ENCODE measurements around the gene BTF3.
"Not testable (repeated sequence)": the region's sequence is repeated elsewhere in the genome, so short reads cannot be mapped to it uniquely, and the experiment has no call there.

BTF3 gene

DNA sequence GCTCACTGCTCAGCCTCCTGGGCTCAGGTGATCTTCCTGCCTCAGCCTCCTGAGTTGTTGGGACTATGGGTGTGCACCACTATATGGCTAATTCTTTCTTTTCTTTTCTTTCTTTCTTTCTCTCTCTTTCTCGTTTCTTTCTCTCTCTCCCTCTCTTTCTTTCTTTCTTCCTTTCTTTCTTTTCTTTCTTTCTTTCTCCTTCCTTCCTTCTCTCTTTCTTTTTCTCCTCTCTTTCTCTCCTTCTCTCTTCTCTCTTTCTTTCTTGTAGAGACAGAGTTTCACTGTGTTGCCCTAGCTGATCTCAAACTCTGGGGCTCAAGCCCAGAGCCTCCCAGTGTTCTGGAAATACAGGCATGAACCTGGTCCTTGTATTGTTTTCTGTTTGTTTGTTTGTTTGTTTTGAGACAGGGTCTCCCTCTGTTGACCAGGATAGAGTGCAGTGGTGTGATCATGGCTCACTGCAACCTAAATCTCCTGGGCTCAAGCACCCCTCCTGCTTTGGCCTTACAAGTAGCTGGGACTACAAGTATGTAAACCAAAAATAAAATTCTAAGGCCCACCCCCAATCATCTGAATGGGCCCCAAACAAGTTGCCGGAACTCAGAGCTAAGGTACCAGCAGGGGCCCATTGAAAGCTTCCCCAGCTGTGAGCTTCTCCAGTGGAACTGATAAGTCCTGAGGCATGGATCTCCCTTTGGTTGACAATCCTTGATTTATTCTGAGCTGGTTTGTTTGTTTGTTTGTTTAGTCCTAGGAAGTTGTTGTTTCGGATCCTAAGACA lies 11.9 kb upstream of the BTF3 start:
- no peak for DNase-seq

DNA sequence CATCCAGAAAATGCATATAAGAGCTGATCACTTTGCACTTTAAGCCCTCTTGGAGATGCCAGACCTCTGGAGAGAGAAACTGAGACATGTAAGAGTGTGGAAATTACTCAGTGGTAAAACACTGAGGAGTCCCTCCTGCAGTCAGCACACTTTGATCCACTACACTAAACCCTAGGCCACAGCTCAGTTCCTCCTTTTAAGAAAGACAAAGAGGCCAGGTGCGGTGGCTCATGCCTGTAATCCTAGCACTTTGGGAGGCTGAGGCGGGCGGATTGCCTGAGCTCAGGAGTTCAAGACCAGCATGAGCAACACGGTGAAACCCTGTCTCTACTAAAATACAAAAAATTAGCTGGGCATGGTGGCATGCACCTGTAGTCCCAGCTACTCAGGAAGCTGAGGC lies 11.0 kb upstream of the BTF3 start:
- not testable (repeated sequence) for DNase-seq

DNA sequence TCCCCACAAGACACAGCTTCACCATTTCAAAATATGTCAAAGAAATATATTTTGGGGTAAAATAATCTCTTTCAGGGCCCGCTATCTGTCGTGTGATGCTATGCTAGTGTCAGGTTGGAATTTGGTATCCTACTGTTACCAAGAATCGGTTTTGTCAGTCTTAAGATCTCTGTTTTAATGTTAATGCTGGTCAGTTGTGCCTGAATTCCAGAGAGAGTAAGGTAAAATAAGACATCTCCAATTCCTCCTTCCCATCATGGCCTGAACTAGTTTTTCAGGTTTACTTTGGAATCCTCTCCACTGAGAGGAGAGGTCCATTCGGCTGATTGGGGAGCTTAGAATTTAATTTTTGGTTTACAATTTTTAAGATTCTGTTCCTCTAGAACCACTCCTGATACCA lies 10.4 kb upstream of the BTF3 start:
- no peak for DNase-seq

DNA sequence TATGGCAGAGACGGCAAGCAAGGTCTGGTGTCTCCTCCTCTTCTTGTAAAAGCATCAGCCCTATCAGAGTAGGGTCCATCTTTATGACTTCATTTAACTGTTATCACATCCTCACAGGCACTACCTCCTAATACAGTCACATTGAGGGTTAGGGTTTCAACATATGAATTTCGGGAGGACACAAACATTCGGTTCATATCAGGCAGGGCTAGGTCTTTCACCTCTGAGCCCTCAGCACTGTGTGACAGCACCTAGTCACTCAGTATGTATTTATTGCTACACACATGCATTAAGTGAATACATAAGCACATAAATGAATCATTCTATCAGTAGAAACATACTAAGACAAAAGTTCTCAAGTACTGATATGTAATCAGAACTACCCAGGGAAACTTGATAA lies 9.4 kb upstream of the BTF3 start:
- DNase-seq = no peak

DNA sequence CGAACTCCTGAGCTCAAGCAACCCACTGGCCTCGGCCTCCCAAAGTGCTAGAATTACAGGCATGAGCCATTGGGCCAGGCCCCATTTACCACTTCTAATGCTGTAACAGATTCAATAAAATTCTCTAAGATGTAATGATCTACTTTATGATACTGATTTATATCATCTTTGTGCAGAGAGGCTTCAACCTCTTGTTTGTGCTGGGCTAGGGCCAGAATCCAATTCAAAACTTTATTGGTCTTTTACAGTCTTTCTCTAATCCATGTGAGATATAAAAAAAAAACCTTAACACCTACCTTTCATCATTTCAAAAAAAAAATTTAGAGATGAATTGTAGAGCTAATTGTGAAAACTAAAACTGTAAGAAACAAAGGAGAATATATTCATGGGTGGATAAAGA lies 8.2 kb upstream of the BTF3 start:
- DNase-seq = no peak

DNA sequence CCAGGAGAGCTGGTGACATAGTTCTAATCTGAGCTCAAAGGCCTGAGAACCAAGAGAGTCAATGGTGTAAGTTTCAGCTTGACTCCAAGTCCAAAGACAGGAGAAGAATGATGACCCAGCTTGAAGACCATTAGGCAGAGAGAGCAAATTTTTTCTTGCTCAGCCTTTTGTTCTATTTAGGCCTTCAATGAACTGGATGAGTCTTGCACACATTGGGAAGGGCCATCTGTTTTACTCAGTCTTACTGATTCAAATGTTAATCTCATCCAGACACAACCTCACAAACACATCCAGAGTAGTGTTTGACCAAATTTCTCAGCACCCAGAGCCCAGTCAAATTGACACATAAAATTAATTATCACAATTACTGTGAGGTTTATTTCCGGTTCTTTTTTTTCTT lies 7.1 kb upstream of the BTF3 start:
- no peak for DNase-seq

DNA sequence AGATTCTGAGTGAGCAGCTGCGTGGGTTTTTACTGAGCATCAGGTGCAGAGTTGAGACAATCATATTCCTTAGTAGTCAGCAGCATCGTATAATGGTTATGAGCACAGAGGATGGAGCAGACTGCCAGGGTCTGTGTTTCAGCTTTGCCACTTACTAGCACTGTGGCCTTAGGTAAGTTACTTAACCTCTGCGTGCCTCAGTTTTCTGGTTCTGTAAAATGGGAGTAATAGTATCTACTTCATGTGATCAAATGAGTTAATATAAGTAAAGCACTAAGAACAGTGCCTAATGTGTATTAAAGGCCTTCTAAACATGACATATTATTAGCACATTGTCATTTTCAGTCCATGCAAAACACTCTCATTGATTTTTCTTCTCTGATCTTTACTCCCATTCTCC lies 4.8 kb upstream of the BTF3 start:
- no peak for DNase-seq

DNA sequence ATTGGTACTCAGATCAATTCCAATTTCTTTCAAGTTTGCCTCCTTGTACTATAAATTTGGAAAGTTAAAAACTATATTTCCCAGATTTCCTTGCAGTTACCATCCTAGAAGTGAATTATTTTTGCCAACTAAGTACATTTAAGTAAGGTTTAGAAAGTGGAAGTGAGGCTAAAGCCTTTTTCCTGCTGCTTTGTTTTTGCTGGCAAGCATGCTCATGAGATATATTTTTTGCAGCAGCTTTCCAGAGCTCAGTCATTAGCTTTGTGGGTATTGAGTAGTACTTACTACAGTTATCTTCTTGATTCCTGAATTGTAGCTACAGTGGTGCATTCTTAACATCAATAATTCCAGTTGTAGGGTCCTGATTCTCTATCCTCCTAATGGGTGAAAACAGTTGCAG lies 3.5 kb upstream of the BTF3 start:
- no peak for DNase-seq

DNA sequence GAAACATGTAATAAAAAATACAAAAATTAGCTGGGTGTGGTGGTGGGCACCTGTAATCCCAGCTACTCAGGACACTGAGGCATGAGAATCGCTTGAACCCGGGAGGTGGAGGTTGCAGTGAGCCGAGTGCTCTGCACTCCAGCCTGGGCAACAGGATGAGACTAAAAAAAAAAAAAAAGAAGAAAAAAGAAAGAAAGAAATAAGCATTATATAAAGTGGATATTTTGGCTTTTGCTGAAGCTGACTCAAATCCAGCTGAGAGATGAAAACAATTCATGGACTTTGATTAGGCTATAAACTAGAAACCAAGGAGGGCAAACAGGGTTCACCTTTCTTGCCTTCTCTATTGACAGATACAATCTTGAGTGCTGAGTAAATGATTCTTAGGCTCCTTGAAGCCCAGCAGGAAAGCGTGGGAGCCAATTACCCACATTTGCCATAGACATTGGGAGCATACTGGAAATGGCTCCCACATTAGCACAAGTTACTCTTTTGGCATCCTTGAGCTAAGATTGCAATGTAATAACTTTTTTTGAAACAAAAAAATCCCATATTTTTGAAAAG lies 2.4 kb upstream of the BTF3 start:
- DNase-seq = no peak

DNA sequence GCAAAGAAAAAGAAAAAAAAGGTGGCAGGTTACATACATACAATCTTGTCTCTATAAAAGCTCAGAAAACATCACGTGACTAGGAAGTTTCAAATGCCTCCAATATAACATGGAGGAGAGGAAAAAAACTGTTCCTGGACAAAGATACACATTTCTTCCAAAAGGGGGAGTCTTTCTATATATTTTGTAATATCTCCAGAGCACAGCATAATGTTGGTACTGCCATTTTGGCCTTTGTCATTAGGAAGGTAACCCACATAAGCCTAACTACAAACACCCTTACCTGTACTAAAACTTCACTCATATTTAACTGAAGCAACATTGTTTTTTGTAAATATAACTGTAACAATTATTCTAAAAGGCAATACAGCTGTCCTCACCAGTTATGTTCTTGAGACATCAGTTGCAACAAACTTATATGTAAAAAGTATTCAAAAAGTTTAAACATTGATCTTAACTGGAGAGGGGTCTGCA lies 1.2 kb upstream of the BTF3 start:
- peak; percentile 4 to 52 for DNase-seq

DNA sequence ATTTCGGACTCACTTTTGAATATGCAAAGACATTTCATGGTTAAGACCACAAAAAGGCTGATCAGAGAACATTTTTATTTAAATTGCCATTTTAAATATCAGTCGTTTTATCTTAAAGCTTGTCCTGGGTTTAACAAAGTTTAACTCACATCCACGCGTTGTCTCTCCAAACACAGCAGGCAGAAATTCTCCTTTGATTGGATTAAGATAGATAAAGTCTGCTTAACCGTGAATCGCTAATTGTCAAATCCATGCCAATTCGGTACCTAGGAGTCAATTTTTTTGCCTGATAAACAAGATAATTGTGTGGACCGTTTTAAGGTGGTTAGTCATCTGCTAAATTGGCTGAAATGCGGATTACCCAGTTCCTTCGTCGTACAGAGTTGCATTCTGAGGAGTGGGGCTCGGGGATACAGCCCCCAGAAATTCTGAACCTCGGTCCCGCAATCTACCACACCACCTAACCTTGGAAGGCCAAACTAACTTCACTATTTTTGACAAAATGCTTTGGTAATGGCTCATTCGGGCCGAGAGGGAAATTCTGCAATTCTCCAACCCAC lies 665 bp upstream of the BTF3 start:
- no peak for DNase-seq

DNA sequence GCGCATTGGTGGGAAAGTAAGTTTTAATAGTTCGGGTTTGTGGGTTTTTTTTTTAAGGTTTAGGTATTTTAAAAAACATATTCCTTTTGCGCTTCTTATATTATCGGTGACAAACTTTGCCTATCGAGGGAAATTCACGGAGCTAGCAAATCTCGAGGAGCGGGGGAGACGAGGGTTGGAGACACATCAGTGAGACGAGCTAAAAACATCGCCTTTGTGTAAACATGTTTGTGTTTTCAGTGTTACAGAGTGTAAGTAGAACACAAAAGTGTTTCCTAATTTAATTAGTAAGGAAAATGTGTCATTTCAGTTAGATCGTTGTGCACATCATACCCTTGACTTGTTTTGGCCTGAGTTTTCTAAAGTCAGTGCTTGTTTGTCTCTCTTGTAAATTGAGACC lies 945 bp downstream of the BTF3 start:
- DNase-seq = no peak

DNA sequence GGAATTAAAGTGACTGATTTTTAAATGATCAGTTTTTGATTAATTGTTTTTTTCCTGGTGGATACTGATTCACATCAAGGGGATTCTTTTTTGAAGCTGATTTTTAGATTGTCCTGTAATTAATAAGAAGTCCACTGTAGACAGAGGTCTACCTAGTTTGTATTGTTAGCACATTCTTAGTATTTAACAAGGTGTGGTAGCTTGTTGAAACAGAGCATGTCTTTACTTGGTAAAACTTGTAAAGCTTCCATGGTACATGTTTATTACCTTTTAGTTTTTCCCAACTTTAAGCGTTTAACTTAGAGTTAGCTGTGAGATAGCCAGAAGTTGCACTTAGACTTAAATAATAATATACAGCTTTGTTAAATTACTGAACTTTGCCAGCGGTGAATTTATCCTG lies 1.5 kb downstream of the BTF3 start:
- DNase-seq = no peak

DNA sequence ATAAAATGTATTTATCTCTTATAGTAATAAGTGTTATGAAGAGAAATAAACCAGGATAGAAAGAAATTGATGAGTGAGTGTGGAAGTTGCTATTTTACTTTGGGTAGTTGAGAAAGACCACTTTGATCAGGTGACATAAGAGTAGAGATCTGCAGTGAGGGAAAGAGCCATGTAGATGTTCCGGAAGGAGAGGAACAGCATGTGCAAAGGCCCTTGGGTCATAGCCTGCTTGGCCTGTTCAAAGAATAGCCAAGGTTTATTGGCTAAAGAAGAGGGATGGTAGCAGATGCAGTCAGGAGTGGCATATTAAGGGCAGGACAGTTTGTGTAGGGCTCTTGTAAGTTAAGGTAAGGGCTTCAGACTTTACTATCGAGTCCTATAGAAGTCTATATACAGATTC lies 3.2 kb downstream of the BTF3 start:
- DNase-seq = no peak

DNA sequence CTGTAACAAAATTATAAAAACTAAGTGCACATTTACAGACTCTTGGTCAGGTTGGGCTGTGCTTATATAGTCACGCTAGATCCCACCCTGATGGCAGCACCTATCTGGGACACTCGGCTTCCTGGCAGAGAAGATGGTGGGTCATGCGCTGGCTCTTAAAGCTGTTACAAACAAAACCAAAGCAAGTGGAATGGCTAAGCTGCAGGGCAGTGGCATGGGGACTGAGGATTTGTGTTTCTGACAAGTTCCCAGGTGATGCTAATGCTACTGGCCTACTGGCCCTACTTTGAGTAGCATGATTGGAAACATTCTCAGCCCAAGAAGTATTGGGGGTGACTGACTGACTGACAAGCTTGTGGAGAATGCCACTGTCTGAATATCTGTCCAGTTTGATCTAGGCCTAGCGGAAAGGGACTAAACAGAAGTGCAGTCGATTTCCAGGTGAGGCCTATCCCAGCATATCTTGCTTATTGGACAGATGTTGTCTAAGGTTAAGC lies 8.3 kb downstream of the BTF3 start:
- no peak for DNase-seq

DNA sequence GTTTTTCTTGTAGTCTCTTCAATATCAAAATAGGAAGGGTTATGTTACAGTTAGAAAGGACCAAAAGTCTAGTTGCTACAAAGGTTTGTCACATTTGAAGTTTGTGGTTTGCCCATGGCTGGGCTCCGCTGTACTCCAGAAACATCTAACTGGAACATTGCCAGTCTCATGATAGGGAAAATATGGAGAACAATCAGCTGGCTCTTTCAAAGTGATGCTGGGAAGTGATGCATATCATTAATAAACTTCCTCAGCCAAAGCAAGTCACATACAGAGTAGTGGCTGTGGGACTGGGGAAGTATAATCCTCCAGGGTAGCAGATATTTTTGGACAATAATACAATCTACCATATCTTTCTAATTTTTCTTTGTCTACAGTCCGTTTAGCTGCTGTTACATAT lies 8.8 kb downstream of the BTF3 start:
- DNase-seq = no peak

DNA sequence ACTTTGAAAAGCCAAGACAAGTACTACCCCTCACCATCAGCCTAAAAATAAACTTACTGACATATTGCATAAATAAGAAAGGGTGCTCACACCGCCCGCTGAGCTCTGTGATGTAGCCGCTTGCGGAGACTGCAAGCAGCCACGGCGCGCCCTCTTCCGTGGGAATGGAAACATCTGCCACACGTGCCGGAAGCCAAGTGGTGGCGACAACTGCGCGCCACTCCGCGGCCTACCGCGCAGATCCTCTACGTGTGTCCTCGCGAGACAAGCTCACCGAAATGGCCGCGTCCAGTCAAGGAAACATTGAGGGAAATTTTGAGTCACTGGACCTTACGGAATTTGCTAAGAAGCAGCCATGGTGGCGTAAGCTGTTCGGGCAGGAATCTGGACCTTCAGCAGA lies 10.3 kb downstream of the BTF3 start:
- not testable (repeated sequence) for DNase-seq

DNA sequence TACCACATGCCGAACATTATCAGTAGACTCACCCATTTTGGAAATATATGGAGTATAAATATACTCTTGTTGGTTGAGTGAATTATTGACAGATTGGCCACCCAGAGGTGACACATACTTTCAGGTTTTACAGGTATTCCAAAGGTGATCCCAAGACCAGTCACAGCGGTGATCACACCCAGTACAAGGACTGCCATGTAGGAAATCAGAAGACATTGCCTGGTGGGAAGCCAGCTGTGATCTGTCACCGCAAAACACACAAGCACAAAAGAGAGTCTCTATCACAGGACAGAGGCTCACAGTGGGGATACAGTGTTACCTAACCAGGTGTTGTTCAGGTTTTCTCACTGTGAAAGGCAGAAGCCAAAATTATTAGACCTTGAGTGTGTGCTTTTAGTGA lies 15.8 kb downstream of the BTF3 start:
- no peak for DNase-seq

DNA sequence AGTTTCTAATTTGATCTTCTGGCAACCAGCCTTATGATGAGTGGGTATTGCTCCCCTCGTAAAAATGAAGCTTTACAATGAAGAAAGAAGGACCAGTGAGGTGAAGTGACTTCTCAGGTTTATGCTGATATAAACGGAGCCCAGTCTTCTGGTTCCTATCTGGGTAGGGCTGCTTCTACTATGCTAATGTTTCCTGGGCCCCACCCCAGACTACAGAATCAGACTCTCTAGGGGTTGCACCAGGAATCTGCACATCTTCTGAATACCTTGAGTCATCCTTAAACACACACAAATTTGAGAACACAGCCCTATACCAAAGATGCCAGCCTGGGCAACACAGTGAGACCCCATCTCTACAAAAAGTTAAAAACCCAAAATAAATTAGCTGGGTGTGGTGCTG lies 16.2 kb downstream of the BTF3 start:
- DNase-seq = no peak

DNA sequence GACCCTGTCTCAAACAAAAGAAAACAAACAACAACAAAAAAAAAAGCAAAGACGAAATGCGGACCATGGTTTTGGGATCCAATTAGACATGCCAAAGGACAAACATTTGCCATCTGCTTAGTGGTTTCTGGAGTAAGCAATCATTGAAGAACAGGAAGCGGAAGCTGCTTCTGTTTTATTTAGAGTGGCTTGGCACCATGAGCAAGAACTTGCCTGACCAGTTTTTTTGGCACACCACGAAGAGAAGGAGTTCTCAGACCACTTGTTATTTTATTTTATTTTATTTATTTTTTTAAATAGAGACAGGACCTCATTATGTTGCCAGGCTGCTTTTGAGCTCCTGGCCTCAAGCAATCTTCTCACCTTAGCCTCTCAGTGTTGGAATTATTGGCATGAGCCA lies 17.0 kb downstream of the BTF3 start:
- peak in 1 of 2 donors; percentile 21 for DNase-seq

DNA sequence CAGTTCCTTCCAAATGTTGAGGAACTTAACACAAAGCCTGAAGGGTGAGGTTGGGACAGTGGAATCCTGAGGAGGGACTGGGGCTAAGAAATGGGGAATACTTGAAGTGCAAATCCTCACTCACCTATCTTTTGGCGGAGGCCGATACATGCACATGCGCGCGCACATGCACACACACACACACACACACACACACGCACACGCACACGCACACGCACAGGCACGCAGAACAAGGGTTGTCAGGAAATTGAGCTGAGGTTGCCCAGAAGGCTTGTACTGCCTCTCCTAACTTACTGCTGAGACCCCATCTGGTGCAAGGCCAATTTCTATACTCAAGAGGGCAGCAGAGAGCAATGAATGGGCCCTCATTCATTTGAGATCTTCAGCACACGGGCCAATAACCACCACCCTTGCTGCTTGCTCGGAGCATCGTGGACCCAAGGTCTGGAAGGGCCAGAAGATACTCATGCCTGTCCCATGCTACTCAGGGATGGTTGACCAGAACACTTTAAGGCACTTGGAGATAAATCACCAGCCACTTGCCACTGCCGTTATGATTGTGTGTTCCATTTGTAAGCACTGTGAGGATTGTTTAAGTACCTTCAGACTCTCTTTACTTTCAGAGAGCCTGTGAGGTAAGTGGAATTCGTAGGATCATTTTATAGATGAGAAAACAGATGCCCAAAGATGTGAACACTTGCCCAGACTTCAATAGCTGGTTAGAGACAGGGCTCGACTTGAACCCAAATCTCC lies 21.5 kb downstream of the BTF3 start:
- DNase-seq = peak; percentile 73 to 78

DNA sequence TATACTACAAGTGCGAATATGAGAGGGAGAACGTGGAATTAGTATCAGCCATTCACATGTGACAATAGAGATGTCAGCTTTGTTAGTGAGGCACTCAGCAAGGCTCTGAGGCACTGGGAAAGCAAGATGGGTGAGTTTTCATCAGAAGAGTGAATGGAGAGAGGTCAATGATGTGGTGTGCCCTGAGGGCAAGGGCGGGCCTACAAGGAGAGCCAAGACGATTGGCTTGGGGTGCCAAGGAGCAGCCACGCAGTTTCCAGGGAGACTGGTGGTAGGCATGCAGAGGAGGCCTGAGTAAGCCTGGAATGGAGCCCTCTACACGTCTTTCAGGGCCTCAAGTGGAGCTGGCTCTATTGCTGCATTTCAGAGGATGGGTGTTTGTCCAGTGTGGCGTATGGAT lies 24.7 kb downstream of the BTF3 start:
- DNase-seq = no peak

DNA sequence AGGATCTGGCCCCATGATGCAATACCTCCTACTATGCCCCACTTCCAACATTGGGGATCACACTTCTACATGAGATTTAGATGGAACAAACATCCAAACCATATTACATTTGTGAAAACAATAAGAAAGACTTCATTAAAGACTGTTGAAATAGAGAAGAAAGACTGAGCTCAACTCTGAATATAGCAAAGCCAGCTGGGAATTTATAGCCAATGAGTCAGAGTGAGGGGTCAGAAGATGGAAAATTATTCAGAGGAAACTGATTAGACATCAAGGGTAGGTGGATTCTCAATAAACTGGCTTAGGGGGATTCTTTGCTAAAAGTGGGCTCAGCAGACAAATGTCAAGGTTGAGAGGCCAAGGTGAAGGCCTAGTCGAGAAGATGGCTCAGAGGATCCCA lies 25.6 kb downstream of the BTF3 start:
- no peak for DNase-seq

All from inflammatory macrophage (primary cell).